GM18499 (cell line): ENCODE results near the gene AP3S2.
"Not testable (repeated sequence)": the region's sequence is repeated elsewhere in the genome, so short reads cannot be mapped to it uniquely, and the experiment has no call there.

Experiments used
- ATAC-seq: cut with Tn5 transposase; IDR thresholded peaks from one replicate; pipeline ENCODE4 v1.9.1; 2021; ENCODE audit warnings: moderate number of reproducible peaks; ENCODE audit not compliant: insufficient read depth, unreplicated experiment

Gene AP3S2

GRCh38 chr15:89870688-89871288 is 23.0 kb downstream of the AP3S2 start:
- ATAC-seq, result no peak

GRCh38 chr15:89870006-89870405 is 23.8 kb downstream of the AP3S2 start:
- no peak for ATAC-seq

GRCh38 chr15:89869490-89869889 is 24.3 kb downstream of the AP3S2 start:
- not testable (repeated sequence) for ATAC-seq

- ATAC-seq, result no peak
Measured at GRCh38 chr15:89864958-89865739, 28.6 kb downstream of the AP3S2 start.

- no peak for ATAC-seq
Measured at GRCh38 chr15:89863918-89864317, 29.9 kb downstream of the AP3S2 start.

- ATAC-seq, result no peak
Measured at GRCh38 chr15:89860891-89861290, 32.9 kb downstream of the AP3S2 start.

- no peak for ATAC-seq
Measured at GRCh38 chr15:89860431-89860830, 33.4 kb downstream of the AP3S2 start.

- no peak for ATAC-seq
Measured at GRCh38 chr15:89858661-89859458, 34.9 kb downstream of the AP3S2 start.

- ATAC-seq, result no peak
Measured at GRCh38 chr15:89857673-89858072, 36.1 kb downstream of the AP3S2 start.

GRCh38 chr15:89855948-89856347 is 37.8 kb downstream of the AP3S2 start:
- no peak for ATAC-seq

GRCh38 chr15:89854863-89855262 is 38.9 kb downstream of the AP3S2 start:
- not testable (repeated sequence) for ATAC-seq

- no peak for ATAC-seq
Measured at GRCh38 chr15:89852342-89852995, 41.3 kb downstream of the AP3S2 start.

- no peak for ATAC-seq
Measured at GRCh38 chr15:89851673-89852341, 42.0 kb downstream of the AP3S2 start.

- ATAC-seq, result no peak
Measured at GRCh38 chr15:89848970-89849292, 44.9 kb downstream of the AP3S2 start.

- no peak for ATAC-seq
Measured at GRCh38 chr15:89847101-89847500, 46.7 kb downstream of the AP3S2 start.

- no peak for ATAC-seq
Measured at GRCh38 chr15:89845305-89845893, 48.4 kb downstream of the AP3S2 start.

GRCh38 chr15:89841962-89842361 is 51.8 kb downstream of the AP3S2 start:
- no peak for ATAC-seq

- ATAC-seq, result no peak
Measured at GRCh38 chr15:89841306-89841705, 52.5 kb downstream of the AP3S2 start.

- ATAC-seq, result no peak
Measured at GRCh38 chr15:89839167-89839810, 54.5 kb downstream of the AP3S2 start.

- no peak for ATAC-seq
Measured at GRCh38 chr15:89837830-89838178, 56.0 kb downstream of the AP3S2 start.
